Measurements from ENCODE around the gene AKT2.

The AKT2 gene

GRCh38 chr19:40216013-40216776 lies 69.0 kb downstream of the AKT2 start:
- no peak for DNase-seq

GRCh38 chr19:40214936-40215335 lies 70.2 kb downstream of the AKT2 start:
- no peak for DNase-seq

GRCh38 chr19:40213882-40214570 lies 71.1 kb downstream of the AKT2 start:
- DNase-seq = no peak

GRCh38 chr19:40213251-40213829 lies 71.8 kb downstream of the AKT2 start:
- no peak for DNase-seq

GRCh38 chr19:40210889-40211288 lies 74.3 kb downstream of the AKT2 start:
- no peak for DNase-seq

GRCh38 chr19:40208602-40209001 lies 76.5 kb downstream of the AKT2 start:
- no peak for DNase-seq

GRCh38 chr19:40205760-40206159 lies 79.4 kb downstream of the AKT2 start:
- DNase-seq = no peak

- DNase-seq = no peak
These were observed 80.8 kb downstream of the AKT2 start for GRCh38 chr19:40204381-40204780.

GRCh38 chr19:40200341-40201099 lies 84.6 kb downstream of the AKT2 start:
- no peak for DNase-seq

- DNase-seq = no peak
These were observed 86.7 kb downstream of the AKT2 start for GRCh38 chr19:40198272-40198990.

- no peak for DNase-seq
These were observed 91.6 kb downstream of the AKT2 start for GRCh38 chr19:40193587-40193849.

- DNase-seq = no peak
These were observed 92.2 kb downstream of the AKT2 start for GRCh38 chr19:40192758-40193586.

- no peak for DNase-seq
These were observed 93.1 kb downstream of the AKT2 start for GRCh38 chr19:40191836-40192646.

GRCh38 chr19:40190891-40191835 lies 94.0 kb downstream of the AKT2 start, which contains the start of gene MAP3K10:
TSS of gene MAP3K10 (plus strand) at chr19:40191426. CDS start at chr19:40192032, 606 bp downstream.
- peak; percentile 31 to 40 for DNase-seq

GRCh38 chr19:40184273-40184672 lies 100.9 kb downstream of the AKT2 start:
- no peak for DNase-seq

Data from AML-193 (cell line).